ENCODE measurements around the gene KLHL24.
"Not testable (repeated sequence)": the region's sequence is repeated elsewhere in the genome, so short reads cannot be mapped to it uniquely, and the experiment has no call there.

The KLHL24 gene

GRCh38 chr3:183634707-183635106 is 716 bp upstream of the KLHL24 start:
- no peak for DNase-seq (ENCODE audit: low read depth in 2 of 3, low spot score in 2 of 3)

- no peak for DNase-seq (ENCODE audit: low read depth in 2 of 3, low spot score in 2 of 3)
These were observed 354 bp upstream of the KLHL24 start for GRCh38 chr3:183635107-183635430.

GRCh38 chr3:183636221-183637105 is 1.0 kb downstream of the KLHL24 start:
- peak; percentile 62 to 81 (median 73) for DNase-seq (ENCODE audit: low read depth in 2 of 3, low spot score in 2 of 3)

- no peak for DNase-seq (ENCODE audit: low read depth in 2 of 3, low spot score in 2 of 3)
These were observed 1.7 kb downstream of the KLHL24 start for GRCh38 chr3:183637106-183637486.

- DNase-seq (ENCODE audit: low read depth in 2 of 3, low spot score in 2 of 3), result not testable (repeated sequence)
These were observed 2.2 kb downstream of the KLHL24 start for GRCh38 chr3:183637633-183638032.

GRCh38 chr3:183638101-183638852 is 2.9 kb downstream of the KLHL24 start:
- DNase-seq (ENCODE audit: low read depth in 2 of 3, low spot score in 2 of 3), result no peak

GRCh38 chr3:183640635-183641034 is 5.2 kb downstream of the KLHL24 start:
- not testable (repeated sequence) for DNase-seq (ENCODE audit: low read depth in 2 of 3, low spot score in 2 of 3)

- no peak for DNase-seq (ENCODE audit: low read depth in 2 of 3, low spot score in 2 of 3)
These were observed 6.5 kb downstream of the KLHL24 start for GRCh38 chr3:183641882-183642281.

- DNase-seq (ENCODE audit: low read depth in 2 of 3, low spot score in 2 of 3), result no peak
These were observed 8.8 kb downstream of the KLHL24 start for GRCh38 chr3:183644244-183644643.

- DNase-seq (ENCODE audit: low read depth in 2 of 3, low spot score in 2 of 3), result no peak
These were observed 9.8 kb downstream of the KLHL24 start for GRCh38 chr3:183645254-183645653.

GRCh38 chr3:183650554-183650953 is 15.1 kb downstream of the KLHL24 start:
- DNase-seq (ENCODE audit: low read depth in 2 of 3, low spot score in 2 of 3), result no peak

GRCh38 chr3:183653209-183654064 is 18.0 kb downstream of the KLHL24 start:
- DNase-seq (ENCODE audit: low read depth in 2 of 3, low spot score in 2 of 3), result no peak

- DNase-seq (ENCODE audit: low read depth in 2 of 3, low spot score in 2 of 3), result no peak
These were observed 19.3 kb downstream of the KLHL24 start for GRCh38 chr3:183654727-183655126.

- DNase-seq (ENCODE audit: low read depth in 2 of 3, low spot score in 2 of 3), result no peak
These were observed 26.7 kb downstream of the KLHL24 start for GRCh38 chr3:183662099-183662498.

GRCh38 chr3:183664913-183665381 is 29.5 kb downstream of the KLHL24 start:
- DNase-seq (ENCODE audit: low read depth in 2 of 3, low spot score in 2 of 3), result no peak

GRCh38 chr3:183680061-183680460 is 44.6 kb downstream of the KLHL24 start:
- no peak for DNase-seq (ENCODE audit: low read depth in 2 of 3, low spot score in 2 of 3)

GRCh38 chr3:183687705-183688104 is 52.3 kb downstream of the KLHL24 start:
- DNase-seq (ENCODE audit: low read depth in 2 of 3, low spot score in 2 of 3), result no peak

- no peak for DNase-seq (ENCODE audit: low read depth in 2 of 3, low spot score in 2 of 3)
These were observed 53.5 kb downstream of the KLHL24 start for GRCh38 chr3:183688874-183689273.

- not testable (repeated sequence) for DNase-seq (ENCODE audit: low read depth in 2 of 3, low spot score in 2 of 3)
These were observed 54.2 kb downstream of the KLHL24 start for GRCh38 chr3:183689621-183690020.

GRCh38 chr3:183690402-183690995 is 55.1 kb downstream of the KLHL24 start:
- no peak for DNase-seq (ENCODE audit: low read depth in 2 of 3, low spot score in 2 of 3)

- DNase-seq (ENCODE audit: low read depth in 2 of 3, low spot score in 2 of 3), result no peak
These were observed 57.0 kb downstream of the KLHL24 start for GRCh38 chr3:183692436-183692835.
